Measurements from ENCODE around the gene RTRAF. TPM values are rescaled to one million over a fixed set of nuclear protein-coding genes. Genes with fewer than 3 reads are reported as not detected.

RTRAF gene
- total and polyA plus RNA-seq, 2 donors (not counting 3 experiments of a cell fraction or from before 2014, with no cell fraction given) = 64.0 to 237 TPM

DNA sequence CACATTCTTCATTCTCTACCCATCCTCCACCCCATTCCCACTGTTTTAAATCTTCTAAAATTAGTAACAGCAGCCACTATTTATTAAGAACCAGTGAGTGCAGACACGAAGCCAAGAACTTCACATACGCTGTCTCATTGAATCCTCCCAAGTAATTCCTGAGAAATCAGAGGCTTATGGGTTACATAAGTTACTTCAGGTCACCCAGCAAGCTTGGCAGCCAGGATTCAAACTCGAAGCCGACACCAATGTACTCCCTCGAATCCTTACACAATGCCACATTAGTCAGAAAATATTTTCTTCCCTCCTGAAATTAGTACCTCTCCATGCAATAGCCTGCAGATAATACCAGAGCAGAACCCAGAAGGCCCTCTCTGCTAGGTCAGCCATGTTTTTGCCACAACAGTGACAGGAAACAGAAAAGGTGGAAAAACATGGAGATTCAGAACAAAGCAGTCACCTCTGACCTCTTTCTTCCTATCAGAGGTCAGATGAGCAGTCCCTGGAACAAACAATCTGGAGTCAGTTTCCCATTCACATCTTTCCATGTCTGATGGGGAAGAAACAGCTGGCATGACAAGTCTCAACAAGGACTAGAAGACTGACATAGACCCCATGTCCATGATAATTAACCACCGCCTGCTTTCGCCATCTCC is 63.1 kb downstream of the RTRAF start:
- Histone ChIP-seq H3K4me1 (ENCODE audit: control insufficient read depth, extremely low read depth, insufficient read depth, low read length) (peaks cover 5% of the 10 kb centered on the region), H3K4me2 (ENCODE audit: insufficient read depth, low read length) (no peak overlapping the region), H3K4me3 (replicated peaks in 1 of 3; ENCODE audit: insufficient read depth in 1 of 3, low read depth in 1 of 3, low read length in 3 of 3) (no peak overlapping the region), H3K9me1 (replicated peaks; ENCODE audit: control insufficient read depth, extremely low read depth, insufficient read depth, low read length) (no peaks in the 10 kb centered on the region), H4K20me1 (replicated peaks; ENCODE audit: control insufficient read depth, extremely low read depth, insufficient read depth, low read length) (no peaks in the 10 kb centered on the region), H3K9ac (replicated peaks; ENCODE audit: extremely low read depth, insufficient read depth, low read length) (no peak overlapping the region), H3K27ac (ENCODE audit: insufficient read depth, low read depth, low read length) (no peak overlapping the region), H3K27me3 (ENCODE audit: control insufficient read depth in 2 of 2, insufficient read depth in 2 of 2, low read length in 2 of 2) (no peaks in the 10 kb centered on the region), H3K79me2 (ENCODE audit: control insufficient read depth, insufficient read depth, low read length) (no peaks in the 10 kb centered on the region), H2AFZ (ENCODE audit: low read depth, low read length) (no peak overlapping the region), H3K36me3 (ENCODE audit: control insufficient read depth in 2 of 2, extremely low read depth in 1 of 2, insufficient read depth in 2 of 2, low read length in 2 of 2) (no peaks in the 10 kb centered on the region), H3K9me3 (replicated peaks; ENCODE audit: control insufficient read depth, insufficient read depth, low read length) (no peaks in the 10 kb centered on the region)
- BruUV-seq (replicated peaks) = no TSS peak
- TF ChIP-seq, protein P1, sequence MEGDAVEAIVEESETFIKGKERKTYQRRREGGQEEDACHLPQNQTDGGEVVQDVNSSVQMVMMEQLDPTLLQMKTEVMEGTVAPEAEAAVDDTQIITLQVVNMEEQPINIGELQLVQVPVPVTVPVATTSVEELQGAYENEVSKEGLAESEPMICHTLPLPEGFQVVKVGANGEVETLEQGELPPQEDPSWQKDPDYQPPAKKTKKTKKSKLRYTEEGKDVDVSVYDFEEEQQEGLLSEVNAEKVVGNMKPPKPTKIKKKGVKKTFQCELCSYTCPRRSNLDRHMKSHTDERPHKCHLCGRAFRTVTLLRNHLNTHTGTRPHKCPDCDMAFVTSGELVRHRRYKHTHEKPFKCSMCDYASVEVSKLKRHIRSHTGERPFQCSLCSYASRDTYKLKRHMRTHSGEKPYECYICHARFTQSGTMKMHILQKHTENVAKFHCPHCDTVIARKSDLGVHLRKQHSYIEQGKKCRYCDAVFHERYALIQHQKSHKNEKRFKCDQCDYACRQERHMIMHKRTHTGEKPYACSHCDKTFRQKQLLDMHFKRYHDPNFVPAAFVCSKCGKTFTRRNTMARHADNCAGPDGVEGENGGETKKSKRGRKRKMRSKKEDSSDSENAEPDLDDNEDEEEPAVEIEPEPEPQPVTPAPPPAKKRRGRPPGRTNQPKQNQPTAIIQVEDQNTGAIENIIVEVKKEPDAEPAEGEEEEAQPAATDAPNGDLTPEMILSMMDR (IDR thresholded peaks at IDR 0.05; ENCODE audit: extremely low read depth in 1 of 2, insufficient read depth in 1 of 2, low read depth in 1 of 2, low read length in 2 of 2) = no peak
- no peak for TF ChIP-seq POLR2AphosphoS5 (IDR thresholded peaks at IDR 0.05; ENCODE audit: insufficient read depth, low read depth, low read length)
- no peak for TF ChIP-seq JUN (IDR thresholded peaks at IDR 0.05; ENCODE audit: borderline replicate concordance, insufficient read depth, insufficient read length, low read depth)
- no peak for TF ChIP-seq MYC (IDR thresholded peaks at IDR 0.05; ENCODE audit: low read depth, low read length)
- no peak for TF ChIP-seq FOS (IDR thresholded peaks at IDR 0.05; ENCODE audit: borderline replicate concordance, insufficient read depth, low read length)
- no peak for TF ChIP-seq POLR2A (IDR thresholded peaks at IDR 0.05; ENCODE audit: low read depth, low read length)
- TF ChIP-seq GATA2 (IDR thresholded peaks at IDR 0.05; ENCODE audit: insufficient read depth, insufficient read length, low read depth, low read length) = no peak
- TF ChIP-seq MAX (IDR thresholded peaks at IDR 0.05; ENCODE audit: insufficient read depth, insufficient read length) = no peak
- TF ChIP-seq EZH2 (IDR thresholded peaks at IDR 0.05; ENCODE audit: borderline replicate concordance, low read depth, low read length, severe bottlenecking) = no peak
- dilution Hi-C loops (cut with MboI; ENCODE audit: extremely low pct_ligation_motif_present, low sequenced_read_pairs) (no loop called here), intact Hi-C loops (cut with micrococcal nuclease) (no loop called here)
- CTCF ChIA-PET = no interaction called here
- DNase-seq (ENCODE audit: low read depth, low spot score) (no peak), FAIRE-seq (no peak)
- POLR2A ChIA-PET = no interaction called here

All from endothelial cell of umbilical vein (primary cell).